Femur (tissue), 1 donor: ENCODE data around the gene FZR1.
"Not testable (repeated sequence)": the region's sequence is repeated elsewhere in the genome, so short reads cannot be mapped to it uniquely, and the experiment has no call there.

ENCODE experiments used
- DNase-seq: peaks from one replicate; pipeline ENCODE4 v3.0.0-alpha.2; 2017

Gene FZR1

GRCh38 chr19:3516675-3517207 lies 10.6 kb downstream of the FZR1 start:
- DNase-seq, result peak; percentile 51

DNA sequence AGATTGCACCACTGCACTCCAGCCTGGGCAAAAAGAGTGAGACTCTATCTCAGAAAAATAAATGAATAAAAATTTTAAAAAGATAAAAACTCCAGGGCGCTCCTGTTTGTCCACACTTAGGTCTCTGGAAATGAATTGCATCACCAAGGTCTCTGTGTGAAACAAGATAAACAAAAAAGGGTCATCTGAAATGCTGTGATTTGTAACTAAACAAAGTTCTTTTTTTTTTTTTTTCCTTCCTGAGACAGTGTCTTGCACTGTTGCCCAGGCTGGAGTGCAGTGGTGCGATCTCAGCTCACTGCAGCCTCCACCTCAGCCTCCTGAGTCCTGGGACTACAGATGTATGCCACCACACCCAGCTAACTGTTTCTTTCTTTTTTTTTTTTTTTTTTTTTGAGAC lies 11.5 kb downstream of the FZR1 start:
- DNase-seq, result no peak

DNA sequence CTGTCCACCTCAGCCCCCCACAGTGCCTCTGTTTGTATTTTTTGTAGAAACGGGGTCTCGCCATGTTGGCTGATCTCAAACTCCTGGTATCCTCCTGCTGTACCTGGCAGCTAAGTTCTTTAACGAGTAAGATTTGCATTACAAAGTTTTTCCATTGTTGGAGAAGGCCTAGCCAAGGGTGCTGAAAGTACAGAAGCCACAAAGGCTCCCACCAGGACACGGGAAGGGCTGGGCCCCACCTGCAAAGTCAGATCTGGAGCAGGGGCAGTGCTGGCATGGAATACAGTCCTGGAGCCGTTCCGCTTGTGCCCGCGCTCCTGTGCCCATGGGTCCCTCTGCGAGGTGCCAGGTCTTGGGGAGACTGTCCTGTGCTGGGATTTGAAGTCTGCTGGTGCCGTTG lies 12.1 kb downstream of the FZR1 start:
- DNase-seq, result no peak

DNA sequence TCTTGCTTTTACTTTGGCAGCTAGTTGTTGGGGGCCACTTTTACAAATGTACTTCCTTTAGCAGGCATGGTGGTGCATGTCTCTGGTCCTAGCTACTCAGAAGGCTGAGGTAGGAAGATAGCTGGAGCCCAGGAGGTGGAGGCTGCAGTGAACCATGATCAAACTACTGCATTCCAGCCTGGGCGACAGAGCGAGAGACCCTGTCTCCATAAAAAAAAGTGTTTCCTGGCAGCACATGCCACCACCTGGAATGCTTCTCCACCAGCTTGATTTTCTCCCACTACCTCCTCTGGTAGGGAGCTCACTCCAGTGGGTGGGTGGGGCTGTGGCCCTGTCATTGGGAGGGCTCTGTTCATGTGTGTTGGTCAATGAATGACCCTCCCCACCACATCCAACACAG lies 12.5 kb downstream of the FZR1 start:
- no peak for DNase-seq

DNA sequence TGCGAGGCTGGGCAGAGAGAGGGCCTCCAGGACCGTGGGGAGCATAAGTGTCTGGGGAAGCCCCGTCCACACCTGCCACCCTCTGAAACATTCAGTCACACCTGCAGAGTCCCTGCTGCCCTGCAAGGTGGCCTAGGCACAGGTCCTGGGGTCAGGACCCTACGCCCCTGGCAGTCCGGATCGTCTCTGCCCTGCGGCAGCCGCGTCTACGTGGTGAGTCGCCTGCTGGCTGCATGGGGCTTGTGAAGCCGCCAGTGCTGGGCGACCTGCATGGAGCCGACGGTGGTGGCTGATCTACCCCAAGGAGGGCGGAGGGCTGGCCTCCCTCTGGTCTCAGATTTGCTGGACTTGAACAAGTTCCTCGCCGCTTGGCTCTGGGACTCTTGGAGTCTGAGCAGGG lies 13.0 kb downstream of the FZR1 start:
- no peak for DNase-seq

DNA sequence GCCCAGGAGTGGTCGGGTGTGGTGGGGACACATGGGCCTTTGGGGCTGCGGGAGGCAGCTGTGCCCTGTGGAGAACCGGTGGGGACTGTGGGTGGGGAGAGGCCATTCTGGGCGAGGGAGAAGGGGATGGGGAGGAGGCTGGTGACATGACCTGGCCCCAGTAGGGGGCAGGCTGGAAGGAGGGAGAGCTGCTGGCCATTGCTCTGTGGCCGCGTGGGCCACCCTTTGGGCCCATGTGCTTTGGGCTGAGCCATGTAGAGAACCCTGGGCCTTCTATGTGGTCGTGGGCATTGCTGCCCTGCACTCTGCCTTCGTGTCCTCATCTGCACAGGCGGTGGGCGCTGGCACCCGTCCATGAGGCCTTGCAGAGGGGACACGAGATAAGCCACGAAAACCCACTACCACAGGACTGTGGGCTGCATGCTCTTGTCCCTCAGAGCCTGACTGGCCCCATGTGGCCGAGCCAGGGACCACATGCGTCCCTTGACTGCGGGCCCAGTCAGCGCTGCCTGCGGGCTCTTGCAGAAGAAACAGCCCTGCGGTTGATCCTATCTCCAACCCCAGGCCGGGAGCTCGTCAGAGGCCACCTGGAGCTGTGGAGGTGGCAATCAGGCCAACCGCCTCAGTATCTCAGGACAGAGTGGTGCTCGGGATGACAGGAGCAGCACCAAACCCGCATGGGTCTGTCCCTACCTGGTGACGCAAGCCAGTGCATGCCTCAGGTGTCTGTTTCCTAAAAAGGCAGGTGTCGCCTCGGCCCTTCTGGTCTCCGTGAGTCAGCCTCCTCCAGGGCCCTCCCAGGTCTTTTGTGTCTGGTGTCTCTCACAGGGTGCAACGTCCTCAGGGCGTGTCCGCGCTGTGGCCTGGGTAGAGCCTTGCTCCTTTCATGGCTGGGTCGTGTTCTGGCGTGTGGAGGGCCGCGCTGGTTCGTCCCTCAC lies 14.3 kb downstream of the FZR1 start:
- DNase-seq, result no peak

- no peak for DNase-seq
Observed at GRCh38 chr19:3521104-3521445, 15.0 kb downstream of the FZR1 start.

- no peak for DNase-seq
Observed at GRCh38 chr19:3522421-3523360, 16.6 kb downstream of the FZR1 start.

GRCh38 chr19:3523361-3524077 lies 17.4 kb downstream of the FZR1 start:
- no peak for DNase-seq

GRCh38 chr19:3524078-3524842 lies 18.1 kb downstream of the FZR1 start:
- no peak for DNase-seq

DNA sequence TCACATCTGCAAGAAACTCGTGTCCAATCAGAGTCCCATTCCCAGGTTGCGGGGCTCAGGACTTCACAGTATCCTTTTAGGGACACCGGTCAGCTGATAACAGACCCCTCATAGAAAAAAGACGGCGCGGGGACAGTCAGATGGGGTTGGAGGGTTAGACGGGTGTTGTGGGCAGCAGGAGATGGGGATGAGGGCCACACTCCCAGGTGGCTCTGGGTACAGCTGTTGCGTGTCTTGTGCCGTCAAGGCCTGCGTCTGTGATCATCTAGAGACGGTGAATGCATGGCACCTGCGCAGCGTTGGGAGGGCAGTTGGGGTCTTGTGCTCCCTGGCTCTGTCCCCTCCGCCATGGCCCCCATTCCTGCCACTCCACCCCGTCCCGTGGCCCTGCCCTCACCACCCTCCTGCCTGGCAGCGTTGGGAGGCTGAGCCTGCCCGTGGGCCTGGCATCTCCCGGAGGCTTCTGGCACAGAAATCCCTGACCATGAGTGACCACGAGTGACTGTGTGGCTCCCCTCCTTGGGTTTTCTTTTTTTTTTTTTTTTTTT lies 18.9 kb downstream of the FZR1 start:
- no peak for DNase-seq

- no peak for DNase-seq
Observed at GRCh38 chr19:3526507-3527237, 20.6 kb downstream of the FZR1 start.

GRCh38 chr19:3527238-3527910 lies 21.3 kb downstream of the FZR1 start:
- no peak for DNase-seq

- DNase-seq, result no peak
Observed at GRCh38 chr19:3528080-3528479, 22.0 kb downstream of the FZR1 start.

- DNase-seq, result no peak
Observed at GRCh38 chr19:3528539-3529211, 22.6 kb downstream of the FZR1 start.

GRCh38 chr19:3529299-3529698 lies 23.2 kb downstream of the FZR1 start:
- DNase-seq, result not testable (repeated sequence)

- DNase-seq, result no peak
Observed at GRCh38 chr19:3530389-3530788, 24.3 kb downstream of the FZR1 start.

DNA sequence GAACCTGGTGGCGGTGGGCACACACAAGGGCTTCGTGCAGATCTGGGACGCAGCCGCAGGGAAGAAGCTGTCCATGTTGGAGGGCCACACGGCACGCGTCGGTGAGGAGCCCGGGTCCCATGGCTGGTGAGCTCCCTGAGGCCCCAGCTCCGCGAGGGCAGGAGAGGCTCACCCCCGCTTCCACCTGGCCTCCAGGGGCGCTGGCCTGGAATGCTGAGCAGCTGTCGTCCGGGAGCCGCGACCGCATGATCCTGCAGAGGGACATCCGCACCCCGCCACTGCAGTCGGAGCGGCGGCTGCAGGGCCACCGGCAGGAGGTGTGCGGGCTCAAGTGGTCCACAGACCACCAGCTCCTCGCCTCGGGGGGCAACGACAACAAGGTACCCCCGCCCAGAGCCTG lies 25.6 kb downstream of the FZR1 start:
- no peak for DNase-seq

GRCh38 chr19:3532154-3532786 lies 26.2 kb downstream of the FZR1 start:
- no peak for DNase-seq
